Stomach (tissue), 4 donors: ENCODE measurements around the gene HMSD.

Source experiments
- EP300 ChIP-seq: sonication (generic); formaldehyde crosslinking; IDR thresholded peaks from one replicate; pipeline ENCODE4 v1.6.1; 2017; ENCODE audit warnings: antibody characterized with exemption
- POLR2A ChIP-seq, 4 donors: fragments of 450-650 bp; IDR thresholded peaks; one replicate each; pipeline ENCODE4 v1.6.1; 2016; ENCODE audit warnings: antibody characterized with exemption in 4 of 4, control low read depth in 2 of 4, mild to moderate bottlenecking in 1 of 4, moderate library complexity in 1 of 4
- POLR2AphosphoS5 ChIP-seq, 3 donors: sonication (generic); formaldehyde crosslinking; IDR thresholded peaks; one replicate each; pipeline ENCODE4 v1.6.1; 2016; ENCODE audit warnings: antibody characterized with exemption in 3 of 3
- TF ChIP-seq, protein P1 (sequence below), 7 experiments: fragments of 450-650 bp in 4 of 7; fragments of 200-600 bp in 3 of 7; sonication (generic) in 3 of 7; IDR thresholded peaks; one replicate each; pipeline ENCODE4 v1.5.1; 2016 to 2019; ENCODE audit warnings: antibody characterized with exemption in 7 of 7, control low read depth in 2 of 7, mild to moderate bottlenecking in 1 of 7

DNA sequence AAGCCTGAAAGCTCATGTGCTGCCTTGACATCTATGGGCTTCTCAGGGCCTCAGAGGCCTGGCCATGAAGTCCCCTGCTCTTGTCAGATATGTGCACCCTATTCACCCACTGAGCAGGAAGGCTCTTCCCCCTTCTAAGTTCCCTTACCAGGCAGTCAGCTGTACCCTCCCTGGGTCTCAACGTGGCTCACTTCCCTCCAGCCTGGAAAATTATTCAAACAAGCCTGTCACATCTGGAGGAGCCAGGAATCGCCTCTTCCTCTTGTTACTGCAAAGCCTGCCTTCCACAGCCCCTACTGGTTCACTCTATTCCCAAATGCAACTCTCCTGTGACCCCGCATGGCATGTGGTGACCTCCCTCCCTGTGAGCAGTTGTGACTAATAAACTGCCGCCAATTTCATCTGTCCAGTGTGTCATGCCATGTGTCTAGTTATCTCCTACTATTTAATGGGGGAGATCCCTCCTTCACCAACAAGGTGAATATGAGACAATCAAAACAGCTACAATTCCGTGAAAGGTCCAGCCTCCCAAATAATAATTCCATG, 12.4 kb downstream of the HMSD start:
- TF ChIP-seq, protein P1, sequence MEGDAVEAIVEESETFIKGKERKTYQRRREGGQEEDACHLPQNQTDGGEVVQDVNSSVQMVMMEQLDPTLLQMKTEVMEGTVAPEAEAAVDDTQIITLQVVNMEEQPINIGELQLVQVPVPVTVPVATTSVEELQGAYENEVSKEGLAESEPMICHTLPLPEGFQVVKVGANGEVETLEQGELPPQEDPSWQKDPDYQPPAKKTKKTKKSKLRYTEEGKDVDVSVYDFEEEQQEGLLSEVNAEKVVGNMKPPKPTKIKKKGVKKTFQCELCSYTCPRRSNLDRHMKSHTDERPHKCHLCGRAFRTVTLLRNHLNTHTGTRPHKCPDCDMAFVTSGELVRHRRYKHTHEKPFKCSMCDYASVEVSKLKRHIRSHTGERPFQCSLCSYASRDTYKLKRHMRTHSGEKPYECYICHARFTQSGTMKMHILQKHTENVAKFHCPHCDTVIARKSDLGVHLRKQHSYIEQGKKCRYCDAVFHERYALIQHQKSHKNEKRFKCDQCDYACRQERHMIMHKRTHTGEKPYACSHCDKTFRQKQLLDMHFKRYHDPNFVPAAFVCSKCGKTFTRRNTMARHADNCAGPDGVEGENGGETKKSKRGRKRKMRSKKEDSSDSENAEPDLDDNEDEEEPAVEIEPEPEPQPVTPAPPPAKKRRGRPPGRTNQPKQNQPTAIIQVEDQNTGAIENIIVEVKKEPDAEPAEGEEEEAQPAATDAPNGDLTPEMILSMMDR (IDR thresholded peaks at IDR 0.05): no peak
- no peak for TF ChIP-seq POLR2AphosphoS5 (IDR thresholded peaks at IDR 0.05)
- no peak for TF ChIP-seq EP300
- no peak for TF ChIP-seq POLR2A (IDR thresholded peaks at IDR 0.05)
